HFF-Myc (cell line): Measurements from ENCODE around the gene PRSS12.

Source experiments
- DNase-seq: peaks from one replicate; pipeline ENCODE4 v3.0.0-alpha.2; 2011; ENCODE audit warnings: low read depth; ENCODE audit errors: extremely low read depth
- H3K4me3 ChIP-seq: replicated peaks from 2 replicates; pipeline ENCODE4 v1.5.1; 2011; ENCODE audit warnings: low read depth, mild to moderate bottlenecking, control low read depth, low read length
- CTCF ChIP-seq: IDR thresholded peaks from 2 replicates; pipeline ENCODE4 v1.5.1; 2012; ENCODE audit warnings: mild to moderate bottlenecking, low read depth, low read length, control low read depth; ENCODE audit errors: missing control alignments

Gene PRSS12

GRCh38 chr4:118289794-118290193 lies 63.0 kb downstream of the PRSS12 start:
- DNase-seq: no peak
- no peak for TF ChIP-seq CTCF
- no peak overlapping the region for H3K4me3 ChIP-seq

GRCh38 chr4:118287711-118288451 lies 64.9 kb downstream of the PRSS12 start:
- no peak overlapping the region for H3K4me3 ChIP-seq
- TF ChIP-seq CTCF: no peak
- no peak for DNase-seq

- DNase-seq: no peak
- no peak overlapping the region for H3K4me3 ChIP-seq
- no peak for TF ChIP-seq CTCF
These were observed 66.1 kb downstream of the PRSS12 start for GRCh38 chr4:118286685-118287084.

- no peak for TF ChIP-seq CTCF
- H3K4me3 ChIP-seq: no peak overlapping the region
- no peak for DNase-seq
These were observed 66.9 kb downstream of the PRSS12 start for GRCh38 chr4:118285931-118286330.

- TF ChIP-seq CTCF: no peak
- no peak for DNase-seq
- no peak overlapping the region for H3K4me3 ChIP-seq
These were observed 68.6 kb downstream of the PRSS12 start for GRCh38 chr4:118284169-118284568.

GRCh38 chr4:118282692-118283091 lies 70.1 kb downstream of the PRSS12 start:
- TF ChIP-seq CTCF: no peak
- DNase-seq: no peak
- no peak overlapping the region for H3K4me3 ChIP-seq
